Colonic mucosa (tissue), 4 donors: ENCODE measurements around the gene DCP1A. TPM values are rescaled to one million over a fixed set of nuclear protein-coding genes. Genes with fewer than 3 reads are reported as not detected.
"Not testable (repeated sequence)": the region's sequence is repeated elsewhere in the genome, so short reads cannot be mapped to it uniquely, and the experiment has no call there.

Experiments used
- DNase-seq: peaks from one replicate; pipeline ENCODE4 v3.0.0-alpha.2; 2020
- H3K27ac ChIP-seq: fragments of 200-600 bp; one replicate; pipeline ENCODE4 v1.8.0; 2021
- H3K27me3 ChIP-seq: fragments of 200-600 bp; one replicate; pipeline ENCODE4 v1.8.0; 2021
- H3K36me3 ChIP-seq: fragments of 200-600 bp; one replicate; pipeline ENCODE4 v1.8.0; 2021
- H3K4me1 ChIP-seq: fragments of 200-600 bp; one replicate; pipeline ENCODE4 v1.8.0; 2021; ENCODE audit warnings: mild to moderate bottlenecking
- H3K4me3 ChIP-seq: fragments of 200-600 bp; one replicate; pipeline ENCODE4 v1.8.0; 2021
- H3K9ac ChIP-seq, 2 donors: one replicate each; pipeline ENCODE4 v1.7.0; 2013; ENCODE audit warnings: control low read depth in 2 of 2, low read depth in 2 of 2, low read length in 2 of 2
- H3K9me3 ChIP-seq: fragments of 200-600 bp; one replicate; pipeline ENCODE4 v1.8.0; 2021
- intact Hi-C: fragments of 100-400 bp; cut with DNase I; formaldehyde crosslinking; loops from one replicate; pipeline ENCODE4 v1.14.1; 2022
- total RNA-seq, 2 donors: library from RNA; stranded (reverse); fragmentation: NEBNext Ultra II Directional in 1 of 2; extraction: Animal tissue kit (Norgen Biotek cat#: 25700) in 1 of 2; gene quantifications; one replicate each; pipeline ENCODE4 v1.2.1, GENCODE V29; 2021
- TF ChIP-seq, protein P1 (sequence below): fragments of 200-600 bp; IDR thresholded peaks from one replicate; pipeline ENCODE4 v1.8.0; 2022; ENCODE audit warnings: antibody characterized with exemption, mild to moderate bottlenecking
- donor health status: healthy.
- donor health status: DM: no; HTN: no; CAD: no.
- donor health status: DM: no; HTN: no; CAD: no.

The DCP1A gene
- total RNA-seq, 2 donors from 2014 or later, result 20.6 to 24.5 TPM

DNA sequence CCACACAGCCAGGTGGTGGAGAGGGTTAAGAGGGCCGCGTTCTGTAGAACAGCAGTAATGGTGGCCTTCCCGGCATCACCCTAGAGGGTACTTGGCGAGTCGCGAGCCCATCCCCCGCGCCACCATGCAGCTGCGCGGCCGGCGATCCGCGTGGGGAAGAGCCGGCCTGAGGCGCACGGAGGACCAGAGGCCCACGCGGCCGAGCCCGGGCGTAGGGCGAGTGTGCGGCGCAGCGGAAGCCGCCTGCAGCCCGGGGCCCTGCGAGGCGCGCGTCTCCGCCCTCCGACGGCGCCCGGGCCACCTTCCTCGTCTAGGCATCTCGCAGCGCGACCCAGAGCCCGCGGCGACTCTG lies 91.9 kb downstream of the DCP1A start:
- no peaks in the 10 kb centered on the region for H3K9me3 ChIP-seq
- H3K4me1 ChIP-seq, result peaks cover 14% of the 10 kb centered on the region
- no peak for DNase-seq
- no peaks in the 10 kb centered on the region for H3K36me3 ChIP-seq
- peak overlapping the region; percentile 94 for H3K4me3 ChIP-seq
- TF ChIP-seq, protein P1, sequence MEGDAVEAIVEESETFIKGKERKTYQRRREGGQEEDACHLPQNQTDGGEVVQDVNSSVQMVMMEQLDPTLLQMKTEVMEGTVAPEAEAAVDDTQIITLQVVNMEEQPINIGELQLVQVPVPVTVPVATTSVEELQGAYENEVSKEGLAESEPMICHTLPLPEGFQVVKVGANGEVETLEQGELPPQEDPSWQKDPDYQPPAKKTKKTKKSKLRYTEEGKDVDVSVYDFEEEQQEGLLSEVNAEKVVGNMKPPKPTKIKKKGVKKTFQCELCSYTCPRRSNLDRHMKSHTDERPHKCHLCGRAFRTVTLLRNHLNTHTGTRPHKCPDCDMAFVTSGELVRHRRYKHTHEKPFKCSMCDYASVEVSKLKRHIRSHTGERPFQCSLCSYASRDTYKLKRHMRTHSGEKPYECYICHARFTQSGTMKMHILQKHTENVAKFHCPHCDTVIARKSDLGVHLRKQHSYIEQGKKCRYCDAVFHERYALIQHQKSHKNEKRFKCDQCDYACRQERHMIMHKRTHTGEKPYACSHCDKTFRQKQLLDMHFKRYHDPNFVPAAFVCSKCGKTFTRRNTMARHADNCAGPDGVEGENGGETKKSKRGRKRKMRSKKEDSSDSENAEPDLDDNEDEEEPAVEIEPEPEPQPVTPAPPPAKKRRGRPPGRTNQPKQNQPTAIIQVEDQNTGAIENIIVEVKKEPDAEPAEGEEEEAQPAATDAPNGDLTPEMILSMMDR, result no peak
- peak overlapping the region; percentile 86 to 97 for H3K9ac ChIP-seq
- H3K27ac ChIP-seq, result peak overlapping the region; percentile 94
- H3K27me3 ChIP-seq, result no peaks in the 10 kb centered on the region
- intact Hi-C loops, result no loop called here

DNA sequence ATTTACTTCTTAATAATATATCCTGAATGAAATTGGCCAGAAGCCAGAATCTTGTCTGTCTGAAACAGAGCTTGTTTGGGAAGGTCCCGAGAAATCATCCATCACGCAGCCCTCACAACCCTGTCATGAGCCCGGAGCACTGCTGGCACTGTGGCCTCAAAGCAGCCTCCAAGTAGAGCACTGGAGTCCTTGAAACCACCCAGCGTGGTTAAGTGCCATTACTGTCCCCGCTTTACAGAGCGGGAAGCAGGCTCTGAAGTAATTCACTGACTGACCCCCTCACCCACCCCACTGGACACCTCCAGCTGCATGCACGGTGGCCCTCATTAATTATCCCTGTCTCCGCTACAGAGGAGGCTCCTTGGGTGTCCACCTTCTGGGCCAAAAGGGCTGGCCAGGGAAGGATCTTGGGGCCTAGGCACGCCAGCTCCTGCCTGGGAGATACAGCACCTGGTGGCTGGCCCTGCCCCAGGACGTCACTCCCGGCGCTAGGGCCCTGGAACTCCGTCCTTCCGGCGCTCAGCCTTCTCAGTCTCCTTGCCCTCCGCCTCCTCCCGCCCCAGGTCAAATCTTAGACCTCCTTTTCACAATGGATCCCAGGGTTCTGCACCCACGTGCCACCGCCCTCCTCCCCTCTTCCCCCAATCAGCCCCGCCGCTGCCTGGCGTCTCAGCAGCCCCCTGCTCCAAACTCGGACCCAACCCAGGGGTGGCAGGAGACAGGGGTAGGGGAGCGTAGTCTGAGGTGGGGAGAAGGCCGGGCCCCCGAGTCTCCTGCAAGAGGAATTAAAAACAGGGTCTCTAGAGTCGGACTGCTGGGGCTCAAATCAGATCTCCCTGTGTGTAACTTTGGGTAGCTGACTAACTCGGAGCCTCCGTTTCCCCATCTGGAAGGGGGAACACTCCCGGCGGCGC lies 92.6 kb downstream of the DCP1A start:
- Histone ChIP-seq H3K27ac (peak overlapping the region; percentile 94), H3K36me3 (no peaks in the 10 kb centered on the region), H3K9ac (peak overlapping the region; percentile 86 to 97), H3K4me1 (peaks cover 14% of the 10 kb centered on the region), H3K9me3 (no peaks in the 10 kb centered on the region), H3K4me3 (peak overlapping the region; percentile 94), H3K27me3 (no peaks in the 10 kb centered on the region)
- TF ChIP-seq, protein P1, result no peak
- peak; percentile 87 for DNase-seq
- intact Hi-C loops, result no loop called here

DNA sequence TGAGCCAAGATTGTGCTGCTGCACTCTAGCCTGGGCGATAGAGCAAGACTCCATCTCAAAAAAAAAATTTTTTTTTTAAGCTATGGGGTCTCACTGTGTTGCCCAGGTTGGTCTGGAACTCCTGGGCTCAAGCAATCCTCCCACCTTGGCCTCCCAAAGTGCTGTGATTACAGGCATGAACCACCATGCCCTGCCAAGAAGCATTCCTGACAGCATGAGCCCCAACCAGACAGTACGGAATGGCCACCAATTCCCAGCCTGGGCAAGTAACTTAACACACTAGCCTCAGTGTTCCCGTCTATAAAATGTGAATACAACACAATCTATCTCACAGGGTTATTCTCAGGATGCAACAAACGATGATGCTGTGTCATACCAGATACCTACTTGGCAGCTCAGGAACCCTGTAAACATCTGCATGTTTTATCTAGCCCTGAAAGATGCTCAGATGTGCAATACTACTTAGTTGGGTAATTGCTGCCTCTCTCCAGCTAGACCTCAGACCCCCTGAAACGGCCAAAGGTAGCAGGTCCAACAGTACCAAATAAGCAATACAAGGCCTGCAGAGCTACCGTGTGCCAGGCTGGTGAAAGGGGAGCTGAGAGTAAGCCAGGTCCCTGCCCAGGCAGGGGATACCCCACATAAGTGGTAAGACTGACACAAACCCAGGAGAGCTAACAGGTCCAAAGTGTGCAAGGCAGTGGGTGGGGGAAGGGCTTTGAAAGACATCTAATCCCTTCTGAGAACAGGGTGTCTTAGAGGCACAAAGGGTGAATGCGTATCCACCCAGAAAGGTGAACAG lies 93.4 kb downstream of the DCP1A start:
- DNase-seq, result no peak
- H3K9me3 ChIP-seq, result no peaks in the 10 kb centered on the region
- intact Hi-C loops, result no loop called here
- H3K9ac ChIP-seq, result peak overlapping the region; percentile 86 to 97
- H3K27me3 ChIP-seq, result no peaks in the 10 kb centered on the region
- peak overlapping the region; percentile 94 for H3K27ac ChIP-seq
- TF ChIP-seq, protein P1, result no peak
- no peaks in the 10 kb centered on the region for H3K36me3 ChIP-seq
- peaks cover 14% of the 10 kb centered on the region for H3K4me1 ChIP-seq
- peak overlapping the region; percentile 94 for H3K4me3 ChIP-seq

DNA sequence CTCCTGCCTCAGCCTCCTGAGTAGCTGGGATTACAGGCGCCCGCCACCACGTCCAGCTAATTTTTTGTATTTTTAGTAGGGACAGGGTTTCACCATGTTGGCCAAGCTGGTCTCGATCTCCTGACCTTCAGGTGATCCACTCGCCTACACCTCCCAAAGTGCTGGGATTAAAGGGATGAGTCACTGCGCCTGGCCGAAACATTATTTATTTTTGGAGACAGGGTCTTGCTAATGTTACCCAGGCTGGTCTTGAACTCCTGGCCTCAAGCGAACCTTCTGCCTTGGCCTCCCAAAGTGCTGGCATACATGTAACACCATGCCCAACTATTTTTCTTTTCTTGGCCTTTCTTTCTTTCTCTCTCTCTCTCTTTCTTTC lies 94.4 kb downstream of the DCP1A start:
- H3K27ac ChIP-seq, DNase-seq, H3K4me3 ChIP-seq, H3K27me3 ChIP-seq, H3K36me3 ChIP-seq, H3K9me3 ChIP-seq, H3K9ac ChIP-seq, intact Hi-C loops: not testable (repeated sequence)
- H3K4me1 ChIP-seq, result peaks cover 14% of the 10 kb centered on the region

DNA sequence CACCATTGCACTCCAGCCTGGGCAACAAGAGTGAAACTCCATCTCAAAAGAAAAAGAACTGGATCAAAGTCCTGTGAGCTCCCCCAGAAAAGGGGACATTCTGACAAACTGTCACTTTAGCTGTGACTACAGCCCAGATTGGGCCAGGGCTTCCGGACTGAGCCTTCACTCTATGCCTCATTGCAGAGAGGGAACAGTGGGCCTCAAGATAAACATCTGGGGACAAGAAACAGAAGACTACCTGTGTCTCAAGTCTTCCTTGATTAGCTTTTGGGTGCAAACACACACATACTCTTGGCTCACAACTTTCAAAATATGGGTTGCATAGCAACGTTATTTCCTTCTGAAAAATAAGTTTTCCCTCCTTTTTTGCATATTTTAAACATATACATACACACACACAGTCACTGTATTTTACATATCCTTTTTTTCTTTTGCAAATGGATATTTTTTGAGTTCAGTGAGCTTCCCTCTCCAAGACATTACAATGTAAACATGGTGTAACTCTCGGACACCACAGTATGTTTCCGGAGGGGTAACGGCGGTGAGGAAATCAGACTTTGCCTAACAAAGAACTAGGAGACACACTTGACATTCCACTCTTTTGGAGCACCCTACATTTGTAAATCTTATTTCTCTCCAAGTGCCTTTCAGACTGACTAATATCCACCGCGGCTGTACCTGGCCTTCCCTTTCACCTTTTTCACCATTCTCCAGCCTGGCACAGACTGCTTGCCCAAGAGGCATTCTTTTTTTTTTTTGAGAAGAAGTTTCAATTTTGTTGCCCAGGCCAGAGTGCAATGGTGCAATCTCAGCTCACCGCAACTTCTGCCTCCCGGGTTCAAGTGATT lies 95.0 kb downstream of the DCP1A start:
- Histone ChIP-seq H3K27ac (no peak overlapping the region), H3K9ac (peak overlapping the region in 1 of 2 donors; percentile 5), H3K4me3 (no peak overlapping the region), H3K36me3 (no peaks in the 10 kb centered on the region), H3K27me3 (no peaks in the 10 kb centered on the region), H3K9me3 (no peaks in the 10 kb centered on the region), H3K4me1 (peaks cover 14% of the 10 kb centered on the region)
- TF ChIP-seq, protein P1, result no peak
- intact Hi-C loops, result no loop called here
- DNase-seq, result no peak
